HG02885 (cell line): Measurements from ENCODE around the gene NANOS3.
A peak's percentile ranks its signal among the peaks of the same experiment; 100 is the strongest.

Experiments
- ATAC-seq: cut with Tn5 transposase; IDR thresholded peaks from one replicate; pipeline ENCODE4 v1.9.1; 2021; ENCODE audit warnings: mild to moderate bottlenecking; ENCODE audit not compliant: unreplicated experiment, poor library complexity

NANOS3 gene

GRCh38 chr19:13882836-13883235 lies 5.9 kb downstream of the NANOS3 start:
- no peak for ATAC-seq

GRCh38 chr19:13883516-13884064 lies 6.7 kb downstream of the NANOS3 start:
- no peak for ATAC-seq

- ATAC-seq: no peak
These were observed 8.0 kb downstream of the NANOS3 start for GRCh38 chr19:13884726-13885591.

GRCh38 chr19:13885826-13886365 lies 9.0 kb downstream of the NANOS3 start:
- ATAC-seq: no peak

DNA sequence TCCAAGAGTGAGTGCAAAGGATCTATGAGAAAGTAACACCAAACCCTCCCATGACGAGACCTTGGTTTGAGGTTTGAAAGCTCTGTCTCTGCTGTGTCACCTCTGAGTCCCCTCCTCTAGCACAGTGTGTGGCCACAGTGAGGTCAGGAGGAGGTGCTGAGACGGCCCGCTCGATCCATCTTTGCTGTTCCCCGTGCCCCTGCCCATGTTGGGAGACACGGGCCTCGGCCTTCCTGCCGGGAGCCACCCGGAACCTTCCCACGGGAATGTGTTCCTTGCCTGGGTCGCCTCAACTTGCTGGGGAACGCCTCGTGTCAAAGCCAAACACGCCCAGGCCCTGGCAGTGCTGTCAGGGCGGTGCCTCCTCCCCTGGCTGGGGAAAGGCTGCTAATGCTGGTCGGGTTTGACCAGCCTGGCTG lies 10.1 kb downstream of the NANOS3 start:
- ATAC-seq: no peak

DNA sequence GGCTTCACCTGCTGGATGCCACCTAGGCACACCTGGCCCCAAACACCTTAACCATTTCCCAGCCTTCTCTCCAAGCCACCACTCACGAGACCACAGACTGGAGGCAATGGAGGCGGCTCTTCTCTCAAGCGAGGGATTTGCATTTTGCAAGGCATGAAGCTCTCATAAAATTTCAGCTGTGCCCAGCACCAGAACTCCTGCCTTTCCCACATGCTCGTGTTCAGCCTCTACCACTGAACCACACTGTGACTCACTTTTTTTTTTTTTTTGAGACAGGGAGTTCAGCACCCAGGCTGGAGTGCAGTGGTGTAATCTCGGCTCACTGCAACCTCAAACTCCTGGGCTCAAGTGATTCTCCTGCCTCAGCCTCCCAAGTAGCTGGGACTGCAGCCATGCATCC lies 10.6 kb downstream of the NANOS3 start:
- no peak for ATAC-seq

DNA sequence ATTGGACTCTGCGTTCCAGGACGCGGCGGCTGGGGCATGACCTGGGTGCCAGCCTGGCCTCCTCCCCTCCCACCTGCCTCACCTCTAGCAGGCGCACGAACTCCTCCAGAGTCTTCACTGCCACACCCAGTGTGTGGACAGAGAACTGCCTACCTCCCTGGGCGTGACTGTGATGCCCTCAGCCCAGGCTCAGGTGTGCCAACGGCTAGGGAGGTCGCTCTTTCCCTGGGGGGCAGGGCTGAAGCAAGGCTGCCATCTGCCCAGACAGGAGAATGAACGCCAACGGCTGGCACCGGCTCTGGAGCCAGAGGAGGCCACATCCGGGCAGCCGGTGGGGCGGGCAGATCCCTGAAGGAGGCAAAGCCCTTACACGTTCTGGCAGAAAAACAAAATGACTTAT lies 11.3 kb downstream of the NANOS3 start:
- no peak for ATAC-seq

GRCh38 chr19:13890136-13890535 lies 13.2 kb downstream of the NANOS3 start:
- ATAC-seq: no peak

- ATAC-seq: no peak
These were observed 15.9 kb downstream of the NANOS3 start for GRCh38 chr19:13892870-13893269.

- ATAC-seq: no peak
These were observed 17.6 kb downstream of the NANOS3 start for GRCh38 chr19:13894552-13894951.

- ATAC-seq: no peak
These were observed 19.3 kb downstream of the NANOS3 start for GRCh38 chr19:13896227-13896626.

GRCh38 chr19:13899393-13899792 lies 22.5 kb downstream of the NANOS3 start:
- ATAC-seq: no peak

GRCh38 chr19:13899912-13900584 lies 23.1 kb downstream of the NANOS3 start:
- ATAC-seq: no peak

DNA sequence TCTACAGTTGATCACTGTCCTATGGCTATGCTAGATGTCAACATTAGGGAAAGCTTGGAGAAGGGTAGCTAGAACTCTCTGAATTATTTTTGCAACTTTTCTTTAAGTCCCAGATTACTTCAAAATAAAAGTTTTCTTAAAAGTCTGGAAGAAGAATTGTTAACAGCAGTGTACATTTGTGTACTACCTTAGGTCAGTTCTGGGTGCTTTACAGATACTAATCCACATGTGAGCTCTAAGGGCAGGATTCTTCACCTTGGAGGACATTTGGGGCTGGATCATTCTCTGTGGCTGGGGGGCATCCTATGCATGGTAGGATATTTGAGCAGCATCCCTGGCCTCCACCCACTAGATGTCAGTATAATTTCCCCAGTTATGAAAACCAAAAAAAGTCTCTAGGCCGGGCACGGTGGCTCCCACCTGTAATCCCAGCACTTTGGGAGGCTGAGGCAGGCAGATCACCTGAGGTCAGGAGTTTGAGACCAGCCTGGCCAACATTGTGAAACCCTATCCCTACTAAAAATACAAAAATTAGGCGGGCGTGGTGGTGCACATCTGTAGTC lies 26.1 kb downstream of the NANOS3 start:
- ATAC-seq: no peak

DNA sequence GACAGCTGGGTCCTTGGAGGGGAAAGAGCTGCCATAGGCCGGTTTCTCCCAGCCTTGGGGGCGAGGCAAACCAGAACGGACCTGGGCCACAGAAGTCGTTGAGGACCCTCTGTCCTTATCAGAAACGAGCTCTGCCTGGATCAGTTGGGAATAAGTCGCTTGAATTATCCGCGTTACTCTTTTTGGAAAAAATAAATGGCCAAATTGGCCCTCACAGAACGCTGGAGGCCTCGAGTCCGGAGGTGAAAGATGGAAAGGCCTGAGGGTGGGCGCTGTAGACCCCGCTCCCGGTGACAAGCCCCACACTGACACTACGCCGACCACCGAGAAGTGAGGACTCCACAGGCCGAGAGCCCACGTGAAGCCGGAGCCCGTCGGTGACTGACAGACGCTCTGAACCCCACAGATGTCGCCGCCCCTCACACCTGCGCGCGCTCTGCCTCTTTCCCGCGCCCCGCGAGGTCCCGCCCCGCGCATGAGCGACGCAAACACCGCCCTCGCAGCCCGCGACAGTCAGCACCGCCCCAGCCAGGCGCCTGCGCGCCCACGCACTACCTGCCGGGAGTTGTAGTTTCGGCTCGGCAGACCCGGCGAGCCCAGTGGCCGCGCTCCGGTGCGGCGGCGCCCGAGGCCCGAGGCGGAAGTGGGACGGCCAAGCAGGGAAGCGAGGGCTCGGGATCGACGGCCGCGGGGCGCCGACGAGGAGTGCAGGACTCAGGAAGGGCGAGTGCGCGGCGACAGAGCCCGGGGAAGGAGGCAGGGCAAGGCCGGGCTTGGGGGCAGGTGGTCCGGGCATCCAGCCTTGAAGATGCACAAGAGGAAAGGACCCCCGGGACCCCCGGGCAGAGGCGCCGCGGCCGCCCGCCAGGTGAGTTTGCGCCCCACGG lies 28.9 kb downstream of the NANOS3 start, which contains the start of the genes BRME1 and CC2D1A:
TSS of gene BRME1 (minus strand) at position 484 of the 887 bp plus-strand sequence. CDS start 1,225 bp downstream, outside the sequence.
TSS of gene CC2D1A (plus strand) at position 568 of the 887 bp plus-strand sequence. CDS start at position 809, 241 bp downstream.
- ATAC-seq: peak; percentile 92

- peak; percentile 23 for ATAC-seq
These were observed 29.6 kb downstream of the NANOS3 start for GRCh38 chr19:13906521-13906904.

- ATAC-seq: no peak
These were observed 30.0 kb downstream of the NANOS3 start for GRCh38 chr19:13906910-13907309.

DNA sequence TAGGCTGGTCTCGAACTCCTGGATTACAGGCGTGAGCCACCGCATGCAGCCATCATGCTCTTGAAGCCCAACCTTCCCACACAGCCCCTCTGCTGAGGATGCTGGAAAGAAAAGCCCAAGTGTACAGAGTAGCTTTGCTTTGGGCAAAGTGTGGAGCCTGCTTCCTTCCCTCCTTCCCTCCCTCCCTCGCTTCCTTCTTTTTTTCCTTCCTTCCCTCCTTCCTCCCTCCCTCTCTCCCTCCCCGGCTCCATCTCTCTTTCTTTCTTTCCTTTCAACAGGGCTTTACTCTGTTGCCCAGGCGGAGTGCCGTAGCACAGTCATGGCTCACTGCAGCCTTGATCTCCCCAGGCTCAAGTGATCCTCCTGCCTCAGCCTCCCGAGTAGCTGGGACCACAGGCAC lies 31.7 kb downstream of the NANOS3 start:
- ATAC-seq: no peak

GRCh38 chr19:13909430-13909829 lies 32.5 kb downstream of the NANOS3 start:
- no peak for ATAC-seq

- ATAC-seq: no peak
These were observed 36.4 kb downstream of the NANOS3 start for GRCh38 chr19:13913352-13913751.
